WI38 (cell line): ENCODE results near the gene EPHB2.

ENCODE experiments used
- H3K4me3 ChIP-seq: 2 replicates; pipeline ENCODE4 v1.5.1; 2011; ENCODE audit warnings: low read depth, mild to moderate bottlenecking, control low read depth, low read length
- TF ChIP-seq, protein P1 (sequence below): IDR thresholded peaks from 2 replicates; pipeline ENCODE4 v1.5.1; 2012; ENCODE audit warnings: low read depth, mild to moderate bottlenecking, control low read depth, low read length

EPHB2 gene

DNA sequence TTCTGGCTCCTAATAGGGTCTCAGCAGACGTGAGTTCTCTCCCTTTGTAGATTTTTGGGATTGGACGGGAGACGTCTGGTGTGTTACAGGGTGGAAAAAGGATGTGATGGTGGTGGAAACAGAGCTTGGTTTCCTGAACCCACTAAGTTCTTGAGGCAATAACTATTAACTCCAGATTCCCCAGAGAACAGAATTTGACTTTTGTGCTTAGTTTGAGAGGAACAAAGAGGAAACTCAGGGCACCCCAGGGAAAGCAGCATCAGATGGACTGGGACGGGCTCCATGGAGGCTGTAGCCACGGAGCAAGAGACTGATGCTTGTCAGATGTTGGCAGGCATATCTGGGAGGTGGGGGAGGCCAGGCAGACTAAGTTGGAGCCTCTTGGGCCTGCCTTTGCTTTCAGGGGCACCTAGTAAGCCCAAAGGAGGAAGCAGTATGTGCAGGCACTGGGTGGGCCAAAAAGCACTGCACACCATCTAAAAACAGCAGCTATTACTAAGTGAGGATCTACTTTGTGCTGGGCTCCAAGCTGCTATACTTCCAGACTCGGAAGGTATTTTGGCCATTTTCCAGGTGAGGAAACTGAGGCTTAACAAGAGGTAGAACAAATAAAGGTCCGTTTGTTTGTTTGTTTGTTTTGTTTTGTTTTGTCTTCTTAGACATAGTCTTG, 66.9 kb downstream of the EPHB2 start:
- H3K4me3 ChIP-seq, result no peak overlapping the region
- TF ChIP-seq, protein P1, sequence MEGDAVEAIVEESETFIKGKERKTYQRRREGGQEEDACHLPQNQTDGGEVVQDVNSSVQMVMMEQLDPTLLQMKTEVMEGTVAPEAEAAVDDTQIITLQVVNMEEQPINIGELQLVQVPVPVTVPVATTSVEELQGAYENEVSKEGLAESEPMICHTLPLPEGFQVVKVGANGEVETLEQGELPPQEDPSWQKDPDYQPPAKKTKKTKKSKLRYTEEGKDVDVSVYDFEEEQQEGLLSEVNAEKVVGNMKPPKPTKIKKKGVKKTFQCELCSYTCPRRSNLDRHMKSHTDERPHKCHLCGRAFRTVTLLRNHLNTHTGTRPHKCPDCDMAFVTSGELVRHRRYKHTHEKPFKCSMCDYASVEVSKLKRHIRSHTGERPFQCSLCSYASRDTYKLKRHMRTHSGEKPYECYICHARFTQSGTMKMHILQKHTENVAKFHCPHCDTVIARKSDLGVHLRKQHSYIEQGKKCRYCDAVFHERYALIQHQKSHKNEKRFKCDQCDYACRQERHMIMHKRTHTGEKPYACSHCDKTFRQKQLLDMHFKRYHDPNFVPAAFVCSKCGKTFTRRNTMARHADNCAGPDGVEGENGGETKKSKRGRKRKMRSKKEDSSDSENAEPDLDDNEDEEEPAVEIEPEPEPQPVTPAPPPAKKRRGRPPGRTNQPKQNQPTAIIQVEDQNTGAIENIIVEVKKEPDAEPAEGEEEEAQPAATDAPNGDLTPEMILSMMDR, result no peak

DNA sequence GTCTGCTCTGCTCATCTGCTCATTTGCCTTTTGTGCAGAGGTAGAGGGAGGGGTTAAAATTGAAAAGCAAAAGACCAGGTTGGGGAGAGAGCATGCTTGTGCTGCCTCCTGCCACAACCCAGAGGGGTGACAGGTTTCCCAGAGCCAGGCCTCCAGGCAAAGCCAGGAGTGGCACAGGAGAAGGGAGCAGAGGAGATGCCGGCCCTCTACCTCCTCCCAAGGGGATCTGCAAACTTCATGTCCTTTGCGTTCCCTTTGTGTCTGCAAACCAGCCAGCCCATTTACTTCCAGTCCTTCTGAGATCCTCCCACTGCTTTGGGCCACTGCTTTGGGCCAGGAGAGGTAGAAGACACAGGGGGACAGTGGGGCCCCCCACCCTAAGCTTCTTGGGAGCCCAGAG, 67.8 kb downstream of the EPHB2 start:
- TF ChIP-seq, protein P1, result no peak
- H3K4me3 ChIP-seq, result no peak overlapping the region

DNA sequence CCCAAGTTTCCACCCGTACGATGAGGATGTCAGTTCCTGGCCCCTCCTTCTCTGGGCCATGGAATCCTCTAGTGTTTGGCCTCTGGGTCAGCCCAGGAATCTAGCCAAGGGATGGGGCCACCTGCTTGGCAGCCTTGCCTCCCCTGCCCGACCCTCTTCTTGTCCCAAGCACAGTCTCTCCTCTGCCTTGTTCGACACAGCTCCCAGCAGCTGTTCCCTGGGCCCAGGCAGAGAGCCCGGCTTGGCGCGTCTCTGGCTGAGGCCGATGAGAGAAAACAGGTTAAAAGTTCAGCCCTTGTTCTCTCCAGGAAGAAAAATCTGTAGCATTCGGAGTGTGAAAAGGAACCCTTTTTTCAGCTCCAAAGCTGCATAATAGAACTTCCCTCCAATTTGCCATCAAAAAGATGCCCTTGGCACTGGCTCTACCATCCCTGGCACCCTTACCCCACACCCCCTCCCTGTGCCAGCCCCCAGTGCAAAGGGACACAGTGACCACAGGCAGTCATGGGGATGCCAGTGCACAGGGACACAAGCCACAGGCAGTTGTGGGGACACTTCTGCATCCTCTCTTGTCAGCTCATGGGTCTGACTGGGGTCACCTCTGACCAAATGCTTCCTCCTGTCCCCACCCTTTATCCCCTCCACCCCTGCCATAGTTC, 68.4 kb downstream of the EPHB2 start:
- TF ChIP-seq, protein P1, result no peak
- H3K4me3 ChIP-seq, result no peak overlapping the region

DNA sequence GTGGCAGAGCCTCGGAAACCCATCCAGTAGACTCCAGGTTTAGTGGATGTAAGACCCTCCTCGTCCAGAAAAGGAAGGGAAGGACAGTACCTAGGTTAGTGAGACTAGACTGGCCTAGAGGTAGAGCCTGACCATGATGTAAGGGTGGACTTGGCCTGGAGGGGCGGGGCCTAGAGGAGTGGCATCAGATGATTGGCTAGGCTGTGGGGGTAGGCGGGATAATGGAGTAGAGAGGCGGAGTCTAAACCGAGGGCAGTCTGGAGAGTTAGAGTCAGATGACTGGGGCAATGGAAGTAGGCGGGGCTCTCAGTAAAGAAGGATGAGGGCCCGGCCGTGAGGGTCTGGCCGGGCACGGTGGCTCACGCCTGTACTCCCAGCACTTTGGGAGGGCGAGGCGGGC, 70.1 kb downstream of the EPHB2 start:
- TF ChIP-seq, protein P1, result no peak
- H3K4me3 ChIP-seq, result no peak overlapping the region

DNA sequence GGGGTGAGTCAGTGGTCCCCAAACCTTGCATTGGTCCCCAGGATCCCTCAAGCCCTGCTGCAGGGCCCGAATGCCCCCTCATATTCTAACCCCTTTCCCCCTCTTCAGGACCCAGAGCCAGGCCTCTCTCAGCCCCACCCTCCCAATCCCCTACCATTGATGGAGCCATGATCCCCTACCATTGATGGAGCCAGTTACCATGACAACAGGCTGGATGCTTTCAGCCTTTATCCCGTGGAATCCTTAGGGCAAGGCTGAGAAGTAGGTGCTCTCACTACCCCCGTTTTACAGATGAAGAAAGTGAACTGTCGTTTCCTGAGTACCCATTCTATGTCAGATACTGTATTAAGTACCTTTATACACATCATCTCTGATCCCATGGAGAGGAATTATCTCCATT, 70.8 kb downstream of the EPHB2 start:
- no peak overlapping the region for H3K4me3 ChIP-seq
- TF ChIP-seq, protein P1, result no peak

DNA sequence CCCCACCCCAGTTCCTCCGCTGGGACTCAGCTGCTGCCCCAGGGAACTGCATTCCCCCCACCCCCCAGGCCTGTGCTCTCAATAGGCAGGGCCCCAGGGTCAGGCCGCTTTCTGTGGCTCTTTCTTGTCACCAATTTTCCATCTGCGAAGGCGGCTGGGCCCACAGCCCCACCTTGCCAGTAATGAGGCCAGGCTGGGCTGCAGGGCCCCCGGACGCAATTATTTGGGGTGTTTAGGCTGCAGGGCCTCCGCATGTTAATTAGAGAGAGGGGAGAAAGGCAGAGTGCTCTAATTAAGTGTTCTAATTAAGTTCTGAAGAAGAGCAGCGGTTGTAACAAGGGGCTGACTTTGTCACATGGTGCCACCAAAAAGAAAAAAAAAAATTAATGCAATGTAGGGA, 71.8 kb downstream of the EPHB2 start:
- H3K4me3 ChIP-seq, result no peak overlapping the region
- TF ChIP-seq, protein P1, result no peak

DNA sequence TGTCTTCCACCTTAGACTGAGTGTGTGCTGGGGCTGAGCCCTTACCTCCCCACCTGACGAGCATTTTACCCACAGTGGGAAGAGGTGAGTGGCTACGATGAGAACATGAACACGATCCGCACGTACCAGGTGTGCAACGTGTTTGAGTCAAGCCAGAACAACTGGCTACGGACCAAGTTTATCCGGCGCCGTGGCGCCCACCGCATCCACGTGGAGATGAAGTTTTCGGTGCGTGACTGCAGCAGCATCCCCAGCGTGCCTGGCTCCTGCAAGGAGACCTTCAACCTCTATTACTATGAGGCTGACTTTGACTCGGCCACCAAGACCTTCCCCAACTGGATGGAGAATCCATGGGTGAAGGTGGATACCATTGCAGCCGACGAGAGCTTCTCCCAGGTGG, 73.7 kb downstream of the EPHB2 start:
- TF ChIP-seq, protein P1, result no peak

More for the DNA sequence above, 73.7 kb downstream of the EPHB2 start:
- no peak overlapping the region for H3K4me3 ChIP-seq
